Right atrium auricular region (tissue), 2 donors: ENCODE results near the gene NLRX1. TPM values are rescaled to one million over a fixed set of nuclear protein-coding genes. Genes with fewer than 3 reads are reported as not detected.
A peak's percentile ranks its signal among the peaks of the same experiment; 100 is the strongest.
"Not testable (repeated sequence)": the region's sequence is repeated elsewhere in the genome, so short reads cannot be mapped to it uniquely, and the experiment has no call there.

Experiments
- DNase-seq: peaks from one replicate; pipeline ENCODE4 v3.0.0-alpha.2; 2019; ENCODE audit warnings: low spot score
- H3K27ac ChIP-seq, 2 donors: fragments of 200-600 bp; sonication (generic); 1 replicate in 1 of 2; 2 replicates in 1 of 2; pipeline ENCODE4 v1.5.1; 2016 to 2019
- H3K27me3 ChIP-seq, 2 donors: fragments of 200-600 bp; sonication (generic); one replicate each; pipeline versions ENCODE4 v1.5.1 to v1.6.0; 2017 to 2019
- H3K36me3 ChIP-seq: fragments of 200-600 bp; sonication (generic); one replicate; pipeline ENCODE4 v1.5.1; 2016
- H3K4me1 ChIP-seq, 2 donors: fragments of 200-600 bp; sonication (generic); one replicate each; pipeline versions ENCODE4 v1.5.1 to v1.6.0; 2017 to 2019
- H3K4me3 ChIP-seq, 2 donors: fragments of 200-600 bp; sonication (generic); 1 replicate in 1 of 2; 2 replicates in 1 of 2; pipeline ENCODE4 v1.5.1; 2017 to 2019; ENCODE audit warnings: mild to moderate bottlenecking in 1 of 2, moderate library complexity in 1 of 2
- H3K9me3 ChIP-seq, 2 donors: fragments of 200-600 bp; sonication (generic); one replicate each; pipeline ENCODE4 v1.5.1; 2019
- CTCF ChIP-seq, 2 donors: fragments of 200-600 bp; sonication (generic); IDR thresholded peaks; one replicate each; pipeline ENCODE4 v1.5.1; 2019; ENCODE audit warnings: antibody characterized with exemption in 2 of 2
- total RNA-seq, 2 donors: library from RNA; depleted of rRNA; stranded (reverse); fragments of >200 nt; gene quantifications; one replicate each; pipeline ENCODE4 v1.1.0, GENCODE V29; 2016

Gene NLRX1
- total RNA-seq, 2 donors from 2014 or later, result 16.9 to 24.3 TPM

GRCh38 chr11:119209186-119209585, 40.7 kb downstream of the NLRX1 start:
- no peak for TF ChIP-seq CTCF (IDR thresholded peaks at IDR 0.05)
- no peaks in the 10 kb centered on the region for H3K36me3 ChIP-seq
- H3K27ac ChIP-seq, result no peak overlapping the region
- no peaks in the 10 kb centered on the region for H3K27me3 ChIP-seq
- no peaks in the 10 kb centered on the region for H3K9me3 ChIP-seq
- DNase-seq, result no peak
- H3K4me1 ChIP-seq, result peaks cover 3 to 46% of the 10 kb centered on the region in 2 donors
- H3K4me3 ChIP-seq, result no peak overlapping the region

GRCh38 chr11:119210050-119210449, 41.5 kb downstream of the NLRX1 start:
- H3K4me3 ChIP-seq, result no peak overlapping the region
- no peak for DNase-seq
- H3K4me1 ChIP-seq, result peaks cover 3 to 44% of the 10 kb centered on the region in 2 donors
- TF ChIP-seq CTCF (IDR thresholded peaks at IDR 0.05), result no peak
- H3K27ac ChIP-seq, result no peak overlapping the region
- H3K27me3 ChIP-seq, result no peaks in the 10 kb centered on the region
- no peaks in the 10 kb centered on the region for H3K36me3 ChIP-seq
- no peaks in the 10 kb centered on the region for H3K9me3 ChIP-seq

- TF ChIP-seq CTCF (IDR thresholded peaks at IDR 0.05), result no peak
- no peak overlapping the region for H3K27ac ChIP-seq
- no peaks in the 10 kb centered on the region for H3K9me3 ChIP-seq
- no peaks in the 10 kb centered on the region for H3K36me3 ChIP-seq
- no peaks in the 10 kb centered on the region for H3K27me3 ChIP-seq
- DNase-seq, result no peak
- H3K4me1 ChIP-seq, result peaks cover 0 to 9% of the 10 kb centered on the region in 2 donors
- no peak overlapping the region for H3K4me3 ChIP-seq
These were observed 49.8 kb downstream of the NLRX1 start for GRCh38 chr11:119218141-119218878.

GRCh38 chr11:119222308-119222707, 53.8 kb downstream of the NLRX1 start:
- Histone ChIP-seq H3K36me3 (no peaks in the 10 kb centered on the region), H3K27me3 (no peaks in the 10 kb centered on the region), H3K9me3 (no peaks in the 10 kb centered on the region), H3K4me3 (no peak overlapping the region), H3K27ac (no peak overlapping the region), H3K4me1 (peaks cover 0 to 9% of the 10 kb centered on the region in 2 donors)
- peak; percentile 7 for DNase-seq
- TF ChIP-seq CTCF (IDR thresholded peaks at IDR 0.05), result no peak

- H3K9me3 ChIP-seq, result no peaks in the 10 kb centered on the region
- no peak overlapping the region for H3K4me3 ChIP-seq
- no peaks in the 10 kb centered on the region for H3K36me3 ChIP-seq
- H3K4me1 ChIP-seq, result peaks cover 0 to 9% of the 10 kb centered on the region in 2 donors
- no peak overlapping the region for H3K27ac ChIP-seq
- peak; percentile 48 for DNase-seq
- TF ChIP-seq CTCF (IDR thresholded peaks at IDR 0.05), result no peak
- H3K27me3 ChIP-seq, result no peaks in the 10 kb centered on the region
These were observed 54.4 kb downstream of the NLRX1 start for GRCh38 chr11:119222891-119223290.

GRCh38 chr11:119223856-119224255, 55.3 kb downstream of the NLRX1 start:
- H3K4me1 ChIP-seq, result peaks cover 0 to 9% of the 10 kb centered on the region in 2 donors
- no peak overlapping the region for H3K4me3 ChIP-seq
- H3K36me3 ChIP-seq, result no peaks in the 10 kb centered on the region
- no peak for DNase-seq
- no peak for TF ChIP-seq CTCF (IDR thresholded peaks at IDR 0.05)
- no peak overlapping the region for H3K27ac ChIP-seq
- H3K27me3 ChIP-seq, result no peaks in the 10 kb centered on the region
- H3K9me3 ChIP-seq, result no peaks in the 10 kb centered on the region

GRCh38 chr11:119228535-119229287, 60.2 kb downstream of the NLRX1 start:
- H3K9me3 ChIP-seq, H3K36me3 ChIP-seq, H3K27me3 ChIP-seq, H3K4me3 ChIP-seq, H3K4me1 ChIP-seq, H3K27ac ChIP-seq: not testable (repeated sequence)
- DNase-seq, result peak; percentile 7
